ENCODE measurements around the gene CUX1.

- no peak for TF ChIP-seq CTCF (IDR thresholded peaks at IDR 0.05)
- TF ChIP-seq POLR2A (IDR thresholded peaks at IDR 0.05): no peak
- TF ChIP-seq EP300 (IDR thresholded peaks at IDR 0.05): no peak
- no peak for TF ChIP-seq POLR2AphosphoS5 (IDR thresholded peaks at IDR 0.05)
Measured at GRCh38 chr7:102185796-102186195, 368.4 kb downstream of the CUX1 start.

All from suprapubic skin (tissue), 4 donors.